Transverse colon (tissue), 3 donors: ENCODE data around the gene CAPN13.

ENCODE experiments used
- EP300 ChIP-seq: sonication (generic); formaldehyde crosslinking; IDR thresholded peaks from one replicate; pipeline ENCODE4 v1.6.1; 2017; ENCODE audit warnings: antibody characterized with exemption, low read depth
- TF ChIP-seq, protein P1 (sequence below), 5 experiments: fragments of 200-600 bp in 3 of 5; fragments of 450-650 bp in 2 of 5; sonication (generic) in 3 of 5; IDR thresholded peaks; 1 replicate in 2 of 5; 2 replicates in 3 of 5; pipeline ENCODE4 v1.5.1; 2016 to 2017; ENCODE audit warnings: antibody characterized with exemption in 5 of 5, inconsistent platforms in 3 of 5, mild to moderate bottlenecking in 2 of 5, moderate library complexity in 1 of 5

DNA sequence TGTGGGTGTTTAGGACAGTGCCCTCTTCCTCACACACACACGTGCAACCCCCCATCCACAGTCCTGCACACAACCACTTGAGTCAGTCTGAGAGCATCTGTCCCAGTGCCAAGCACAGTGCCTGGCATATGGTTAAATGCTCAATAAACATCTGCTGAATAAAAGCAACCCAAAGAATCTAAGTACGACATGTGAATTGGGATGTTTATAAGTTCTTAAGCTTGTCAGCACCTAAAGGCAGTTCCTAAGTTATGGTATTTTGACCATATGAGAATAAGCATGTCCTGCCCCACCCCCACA lies 37.8 kb downstream of the CAPN13 start:
- TF ChIP-seq, protein P1, sequence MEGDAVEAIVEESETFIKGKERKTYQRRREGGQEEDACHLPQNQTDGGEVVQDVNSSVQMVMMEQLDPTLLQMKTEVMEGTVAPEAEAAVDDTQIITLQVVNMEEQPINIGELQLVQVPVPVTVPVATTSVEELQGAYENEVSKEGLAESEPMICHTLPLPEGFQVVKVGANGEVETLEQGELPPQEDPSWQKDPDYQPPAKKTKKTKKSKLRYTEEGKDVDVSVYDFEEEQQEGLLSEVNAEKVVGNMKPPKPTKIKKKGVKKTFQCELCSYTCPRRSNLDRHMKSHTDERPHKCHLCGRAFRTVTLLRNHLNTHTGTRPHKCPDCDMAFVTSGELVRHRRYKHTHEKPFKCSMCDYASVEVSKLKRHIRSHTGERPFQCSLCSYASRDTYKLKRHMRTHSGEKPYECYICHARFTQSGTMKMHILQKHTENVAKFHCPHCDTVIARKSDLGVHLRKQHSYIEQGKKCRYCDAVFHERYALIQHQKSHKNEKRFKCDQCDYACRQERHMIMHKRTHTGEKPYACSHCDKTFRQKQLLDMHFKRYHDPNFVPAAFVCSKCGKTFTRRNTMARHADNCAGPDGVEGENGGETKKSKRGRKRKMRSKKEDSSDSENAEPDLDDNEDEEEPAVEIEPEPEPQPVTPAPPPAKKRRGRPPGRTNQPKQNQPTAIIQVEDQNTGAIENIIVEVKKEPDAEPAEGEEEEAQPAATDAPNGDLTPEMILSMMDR (IDR thresholded peaks at IDR 0.05): no peak
- no peak for TF ChIP-seq EP300
